Osteoblast (primary cell): ENCODE measurements around the gene MAGI1. TPM values are rescaled to one million over a fixed set of nuclear protein-coding genes. Genes with fewer than 3 reads are reported as not detected.
A peak's percentile ranks its signal among the peaks of the same experiment; 100 is the strongest.

ENCODE experiments used
- DNase-seq: peaks from one replicate; pipeline ENCODE4 v3.0.0; 2011; ENCODE audit warnings: low spot score, mixed read lengths; ENCODE audit not compliant: insufficient read length; ENCODE audit errors: missing footprints
- H2AFZ ChIP-seq: 2 replicates; pipeline ENCODE4 v1.6.0; 2011; ENCODE audit warnings: mild to moderate bottlenecking, low read length
- H3K27ac ChIP-seq: 2 replicates; pipeline ENCODE4 v1.5.1; 2011; ENCODE audit warnings: mild to moderate bottlenecking, low read depth, low read length, moderate library complexity
- H3K27me3 ChIP-seq: 2 replicates; pipeline ENCODE4 v1.6.0; 2012; ENCODE audit warnings: mild to moderate bottlenecking, control low read depth, inconsistent platforms, low read length, moderate library complexity; ENCODE audit not compliant: insufficient read depth
- H3K36me3 ChIP-seq: 2 replicates; pipeline ENCODE4 v1.5.1; 2011; ENCODE audit warnings: mild to moderate bottlenecking, low read length, control low read depth, moderate library complexity; ENCODE audit not compliant: insufficient read depth
- H3K4me1 ChIP-seq: 2 replicates; pipeline ENCODE4 v1.5.1; 2011; ENCODE audit warnings: mild to moderate bottlenecking, low read length, control low read depth, moderate library complexity; ENCODE audit not compliant: insufficient read depth
- H3K4me2 ChIP-seq: 2 replicates; pipeline ENCODE4 v1.6.0; 2011; ENCODE audit warnings: mild to moderate bottlenecking, low read length; ENCODE audit not compliant: insufficient read depth
- H3K4me3 ChIP-seq: fragments of 200-600 bp; sonication (generic); 3 replicates; pipeline ENCODE4 v1.5.1; 2012; ENCODE audit warnings: mild to moderate bottlenecking, low read length, inconsistent platforms; ENCODE audit not compliant: insufficient read depth
- H3K79me2 ChIP-seq: 2 replicates; pipeline ENCODE4 v1.6.0; 2012; ENCODE audit warnings: mild to moderate bottlenecking, low read length, control low read depth, inconsistent platforms; ENCODE audit not compliant: insufficient read depth
- H3K9me3 ChIP-seq: 2 replicates; pipeline ENCODE4 v1.5.1; 2011; ENCODE audit warnings: low read depth, low read length, control low read depth
- H4K20me1 ChIP-seq: 2 replicates; pipeline ENCODE4 v1.6.0; 2012; ENCODE audit warnings: mild to moderate bottlenecking, low read length, control low read depth; ENCODE audit not compliant: insufficient read depth
- total RNA-seq: library from RNA; depleted of rRNA; stranded (reverse); fragments of >200 nt; gene quantifications from 2 replicates; pipeline ENCODE4 v1.2.3, GENCODE V29; 2012
- TF ChIP-seq, protein P1 (sequence below): IDR thresholded peaks from 2 replicates; pipeline ENCODE4 v1.5.1; 2011; ENCODE audit warnings: mild to moderate bottlenecking, low read depth, low read length, moderate library complexity; ENCODE audit errors: extremely low read depth

Gene MAGI1
- total RNA-seq, 1 donor: 66.6 TPM

- TF ChIP-seq, protein P1, sequence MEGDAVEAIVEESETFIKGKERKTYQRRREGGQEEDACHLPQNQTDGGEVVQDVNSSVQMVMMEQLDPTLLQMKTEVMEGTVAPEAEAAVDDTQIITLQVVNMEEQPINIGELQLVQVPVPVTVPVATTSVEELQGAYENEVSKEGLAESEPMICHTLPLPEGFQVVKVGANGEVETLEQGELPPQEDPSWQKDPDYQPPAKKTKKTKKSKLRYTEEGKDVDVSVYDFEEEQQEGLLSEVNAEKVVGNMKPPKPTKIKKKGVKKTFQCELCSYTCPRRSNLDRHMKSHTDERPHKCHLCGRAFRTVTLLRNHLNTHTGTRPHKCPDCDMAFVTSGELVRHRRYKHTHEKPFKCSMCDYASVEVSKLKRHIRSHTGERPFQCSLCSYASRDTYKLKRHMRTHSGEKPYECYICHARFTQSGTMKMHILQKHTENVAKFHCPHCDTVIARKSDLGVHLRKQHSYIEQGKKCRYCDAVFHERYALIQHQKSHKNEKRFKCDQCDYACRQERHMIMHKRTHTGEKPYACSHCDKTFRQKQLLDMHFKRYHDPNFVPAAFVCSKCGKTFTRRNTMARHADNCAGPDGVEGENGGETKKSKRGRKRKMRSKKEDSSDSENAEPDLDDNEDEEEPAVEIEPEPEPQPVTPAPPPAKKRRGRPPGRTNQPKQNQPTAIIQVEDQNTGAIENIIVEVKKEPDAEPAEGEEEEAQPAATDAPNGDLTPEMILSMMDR: no peak
- peaks cover 7% of the 10 kb centered on the region for H3K4me1 ChIP-seq
- H3K4me3 ChIP-seq: no peak overlapping the region
- peaks cover 47% of the 10 kb centered on the region for H4K20me1 ChIP-seq
- H3K4me2 ChIP-seq: no peak overlapping the region
- no peaks in the 10 kb centered on the region for H3K27me3 ChIP-seq
- H3K79me2 ChIP-seq: peaks cover 62% of the 10 kb centered on the region
- no peak overlapping the region for H3K27ac ChIP-seq
- H2AFZ ChIP-seq: no peak overlapping the region
- DNase-seq: no peak
- H3K36me3 ChIP-seq: no peaks in the 10 kb centered on the region
- H3K9me3 ChIP-seq: no peaks in the 10 kb centered on the region
Observed at GRCh38 chr3:65761446-65762234, 277.1 kb downstream of the MAGI1 start.

GRCh38 chr3:65758876-65759598 lies 279.7 kb downstream of the MAGI1 start:
- no peak for DNase-seq
- peaks cover 7% of the 10 kb centered on the region for H3K4me1 ChIP-seq
- H3K4me3 ChIP-seq: peak overlapping the region; percentile 56
- no peaks in the 10 kb centered on the region for H3K9me3 ChIP-seq
- TF ChIP-seq, protein P1: no peak
- no peaks in the 10 kb centered on the region for H3K36me3 ChIP-seq
- no peaks in the 10 kb centered on the region for H3K27me3 ChIP-seq
- no peak overlapping the region for H3K27ac ChIP-seq
- peak overlapping the region; percentile 80 for H3K4me2 ChIP-seq
- peaks cover 72% of the 10 kb centered on the region for H3K79me2 ChIP-seq
- peaks cover 53% of the 10 kb centered on the region for H4K20me1 ChIP-seq
- no peak overlapping the region for H2AFZ ChIP-seq

GRCh38 chr3:65758438-65758837 lies 280.3 kb downstream of the MAGI1 start:
- H2AFZ ChIP-seq: no peak overlapping the region
- TF ChIP-seq, protein P1: no peak
- H3K4me2 ChIP-seq: no peak overlapping the region
- no peaks in the 10 kb centered on the region for H3K27me3 ChIP-seq
- H3K79me2 ChIP-seq: peaks cover 75% of the 10 kb centered on the region
- H3K27ac ChIP-seq: no peak overlapping the region
- no peaks in the 10 kb centered on the region for H3K9me3 ChIP-seq
- no peak for DNase-seq
- H4K20me1 ChIP-seq: peaks cover 56% of the 10 kb centered on the region
- H3K4me3 ChIP-seq: no peak overlapping the region
- H3K36me3 ChIP-seq: no peaks in the 10 kb centered on the region
- peaks cover 7% of the 10 kb centered on the region for H3K4me1 ChIP-seq

DNA sequence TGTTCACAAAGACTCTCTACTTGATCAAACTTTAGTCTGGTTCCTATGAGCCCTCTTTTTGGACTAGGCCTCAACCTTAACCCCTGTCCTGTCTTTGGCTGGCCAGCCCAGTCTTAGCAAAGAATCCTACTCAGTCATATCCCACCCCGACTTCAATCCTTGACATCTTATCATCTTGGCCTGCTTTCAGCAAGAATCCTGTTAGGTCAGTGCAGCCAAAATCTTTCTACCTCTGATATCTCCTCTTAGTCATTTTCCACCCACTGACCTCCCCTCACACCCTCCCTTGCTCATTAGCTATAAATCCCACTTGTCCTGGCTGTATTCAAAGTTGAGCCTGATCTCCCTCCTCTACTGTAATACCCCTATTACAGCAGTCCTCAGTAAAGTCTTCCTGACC lies 286.1 kb downstream of the MAGI1 start:
- Histone ChIP-seq H3K4me1 (no peaks in the 10 kb centered on the region), H2AFZ (no peak overlapping the region), H3K79me2 (peaks cover 48% of the 10 kb centered on the region), H3K4me3 (no peak overlapping the region), H3K9me3 (no peaks in the 10 kb centered on the region), H4K20me1 (peaks cover 57% of the 10 kb centered on the region), H3K4me2 (no peak overlapping the region), H3K36me3 (no peaks in the 10 kb centered on the region), H3K27ac (no peak overlapping the region), H3K27me3 (no peaks in the 10 kb centered on the region)
- TF ChIP-seq, protein P1: no peak
- DNase-seq: no peak
